ENCODE measurements around the gene FUT8. TPM values are rescaled to one million over a fixed set of nuclear protein-coding genes. Genes with fewer than 3 reads are reported as not detected.
"Not testable (repeated sequence)": the region's sequence is repeated elsewhere in the genome, so short reads cannot be mapped to it uniquely, and the experiment has no call there.

FUT8 gene
- total and polyA plus RNA-seq, 4 donors: 3.4 to 32.3 (median 14.6) TPM

DNA sequence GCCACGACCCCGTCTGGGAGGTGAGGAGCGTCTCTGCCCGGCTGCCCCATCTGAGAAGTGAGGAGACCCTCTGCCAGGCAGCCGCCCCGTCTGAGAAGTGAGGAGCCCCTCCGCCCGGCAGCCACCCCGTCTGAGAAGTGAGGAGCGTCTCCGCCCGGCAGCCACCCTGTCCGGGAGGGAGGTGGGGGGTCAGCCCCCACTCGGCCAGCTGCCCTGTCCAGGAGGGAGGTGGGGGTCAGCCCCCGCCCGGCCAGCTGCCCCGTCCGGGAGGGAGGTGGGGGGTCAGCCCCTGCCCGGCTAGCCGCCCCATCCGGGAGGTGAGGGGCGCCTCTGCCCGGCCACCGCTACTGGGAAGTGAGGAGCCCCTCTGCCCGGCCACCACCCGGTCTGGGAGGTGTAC lies 221.1 kb downstream of the FUT8 start:
- intact Hi-C loops (cut with DNase I); DNase-seq; H3K36me3 ChIP-seq (ENCODE audit: control insufficient read depth in 1 of 2, insufficient read depth in 2 of 2, low read length in 1 of 2); ATAC-seq (ENCODE audit: low FRiP score); H3K4me3 ChIP-seq (ENCODE audit: low read length in 2 of 2); H3K9me3 ChIP-seq (ENCODE audit: control insufficient read depth, low read length); H3K4me1 ChIP-seq (ENCODE audit: control insufficient read depth in 1 of 2, insufficient read depth in 2 of 2, low read length in 2 of 2); H3K27me3 ChIP-seq (ENCODE audit: control insufficient read depth in 1 of 2, insufficient read depth in 2 of 2, low read length in 1 of 2); H3K27ac ChIP-seq (ENCODE audit: low read depth in 1 of 2, low read length in 2 of 2): not testable (repeated sequence)
- 95 to 98% methylated on average over 12 to 26 of the region's 26 CpGs for WGBS, 2 donors

DNA sequence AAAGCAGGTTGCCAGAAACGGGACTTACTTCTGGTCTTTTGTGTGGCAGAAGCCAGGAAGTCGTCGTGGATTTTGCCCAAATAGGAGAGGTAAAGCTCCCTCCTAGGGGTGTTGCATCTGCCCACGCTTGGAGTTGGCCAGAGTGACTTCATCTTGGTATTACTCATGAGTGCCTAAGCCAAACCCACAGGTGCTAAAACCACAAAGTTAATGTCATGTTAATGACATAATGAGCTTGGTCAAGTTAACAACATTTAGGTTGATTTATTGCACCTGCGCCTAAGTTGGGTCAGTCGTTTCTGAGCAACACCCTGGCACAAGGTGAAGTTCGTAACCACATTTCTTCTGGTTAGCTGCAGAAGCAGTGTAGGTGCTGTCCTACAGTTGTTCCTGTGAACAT lies 225.2 kb downstream of the FUT8 start:
- Histone ChIP-seq H3K27me3 (ENCODE audit: control insufficient read depth in 1 of 2, insufficient read depth in 2 of 2, low read length in 1 of 2) (no peaks in the 10 kb centered on the region), H3K27ac (ENCODE audit: low read depth in 1 of 2, low read length in 2 of 2) (no peak overlapping the region), H3K4me3 (ENCODE audit: low read length in 2 of 2) (no peak overlapping the region), H3K36me3 (ENCODE audit: control insufficient read depth in 1 of 2, insufficient read depth in 2 of 2, low read length in 1 of 2) (no peaks in the 10 kb centered on the region), H3K9me3 (ENCODE audit: control insufficient read depth, low read length) (no peaks in the 10 kb centered on the region), H3K4me1 (ENCODE audit: control insufficient read depth in 1 of 2, insufficient read depth in 2 of 2, low read length in 2 of 2) (no peaks in the 10 kb centered on the region)
- DNase-seq (no peak), ATAC-seq (ENCODE audit: low FRiP score) (no peak)
- intact Hi-C loops (cut with DNase I): no loop called here
- 93 to 94% methylated on average over 7 of the region's 7 CpGs for WGBS, 2 donors

DNA sequence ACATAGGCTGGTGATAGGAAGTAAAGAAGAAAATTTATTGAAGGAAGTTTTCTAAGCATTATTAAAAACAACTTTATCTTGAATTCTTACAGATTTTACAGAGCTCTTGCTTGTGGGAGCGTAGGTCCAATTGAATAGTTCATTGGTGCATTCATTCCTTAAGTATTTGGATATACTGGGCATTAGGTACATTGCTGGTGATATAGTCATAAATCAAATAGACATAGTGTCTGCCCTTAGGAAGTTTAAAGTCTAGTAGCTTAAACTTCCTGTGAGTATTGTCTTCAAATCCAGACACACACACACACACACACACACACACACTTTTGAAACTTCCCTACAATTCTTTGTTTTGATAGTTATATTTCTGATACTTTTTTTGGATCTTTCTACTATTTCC lies 226.7 kb downstream of the FUT8 start:
- H3K9me3 ChIP-seq (ENCODE audit: control insufficient read depth, low read length): no peaks in the 10 kb centered on the region
- H3K4me1 ChIP-seq (ENCODE audit: control insufficient read depth in 1 of 2, insufficient read depth in 2 of 2, low read length in 2 of 2): no peaks in the 10 kb centered on the region
- H3K27ac ChIP-seq (ENCODE audit: low read depth in 1 of 2, low read length in 2 of 2): no peak overlapping the region
- H3K4me3 ChIP-seq (ENCODE audit: low read length in 2 of 2): no peak overlapping the region
- no peak for ATAC-seq (ENCODE audit: low FRiP score)
- H3K36me3 ChIP-seq (ENCODE audit: control insufficient read depth in 1 of 2, insufficient read depth in 2 of 2, low read length in 1 of 2): no peaks in the 10 kb centered on the region
- intact Hi-C loops (cut with DNase I): no loop called here
- 71 to 79% methylated on average over 1 of the region's 1 CpG for WGBS, 2 donors
- H3K27me3 ChIP-seq (ENCODE audit: control insufficient read depth in 1 of 2, insufficient read depth in 2 of 2, low read length in 1 of 2): no peaks in the 10 kb centered on the region
- no peak for DNase-seq

DNA sequence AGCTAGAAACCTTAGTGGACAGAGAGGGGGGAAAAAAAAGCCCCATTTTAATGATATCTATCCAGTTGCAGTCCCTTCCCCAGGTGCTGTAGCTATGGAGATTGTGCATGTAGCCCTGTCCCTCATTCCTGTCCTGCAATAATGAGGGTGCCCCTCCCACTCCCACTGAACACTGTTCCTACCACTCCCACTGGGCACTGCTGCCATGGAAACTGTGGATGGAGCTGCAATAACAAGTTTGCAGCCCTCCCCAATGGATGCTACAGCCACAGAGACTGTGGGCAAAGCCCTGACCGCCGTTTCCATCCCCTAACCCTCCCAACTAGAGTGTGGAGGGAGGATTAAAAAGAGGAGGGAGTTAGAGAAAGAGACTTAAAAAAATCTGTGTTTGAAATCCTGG lies 238.3 kb downstream of the FUT8 start:
- peaks cover 0 to 2% of the 10 kb centered on the region in 2 donors for H3K36me3 ChIP-seq (ENCODE audit: control insufficient read depth in 1 of 2, insufficient read depth in 2 of 2, low read length in 1 of 2)
- no peaks in the 10 kb centered on the region for H3K27me3 ChIP-seq (ENCODE audit: control insufficient read depth in 1 of 2, insufficient read depth in 2 of 2, low read length in 1 of 2)
- intact Hi-C loops (cut with DNase I): no loop called here
- no peaks in the 10 kb centered on the region for H3K4me1 ChIP-seq (ENCODE audit: control insufficient read depth in 1 of 2, insufficient read depth in 2 of 2, low read length in 2 of 2)
- no peak overlapping the region for H3K4me3 ChIP-seq (ENCODE audit: low read length in 2 of 2)
- WGBS, 2 donors: 83 to 87% methylated on average over 2 of the region's 2 CpGs
- no peak for DNase-seq
- ATAC-seq (ENCODE audit: low FRiP score): no peak
- H3K9me3 ChIP-seq (ENCODE audit: control insufficient read depth, low read length): no peaks in the 10 kb centered on the region
- no peak overlapping the region for H3K27ac ChIP-seq (ENCODE audit: low read depth in 1 of 2, low read length in 2 of 2)

DNA sequence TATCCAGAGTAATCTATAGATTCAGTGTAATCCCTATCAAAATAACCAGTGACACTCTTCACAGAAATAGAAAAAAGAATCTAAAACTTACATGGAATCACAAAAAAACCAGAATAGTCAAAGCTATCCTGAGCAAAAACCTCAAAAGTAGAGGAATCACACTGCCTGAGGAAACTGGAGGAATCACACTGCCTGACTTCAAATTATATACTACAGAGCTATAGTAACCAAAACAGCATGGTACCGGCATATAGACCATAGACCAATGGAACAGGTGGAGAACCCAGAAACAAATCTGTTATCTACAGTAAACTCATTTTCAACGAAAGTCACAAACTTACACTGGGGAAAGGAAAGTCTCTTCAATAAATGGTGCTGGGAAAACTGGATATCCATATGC lies 244.0 kb downstream of the FUT8 start:
- Histone ChIP-seq H3K27ac (ENCODE audit: low read depth in 1 of 2, low read length in 2 of 2) (no peak overlapping the region), H3K27me3 (ENCODE audit: control insufficient read depth in 1 of 2, insufficient read depth in 2 of 2, low read length in 1 of 2) (no peaks in the 10 kb centered on the region), H3K4me1 (ENCODE audit: control insufficient read depth in 1 of 2, insufficient read depth in 2 of 2, low read length in 2 of 2) (peaks cover 0 to 3% of the 10 kb centered on the region in 2 donors), H3K4me3 (ENCODE audit: low read length in 2 of 2) (no peak overlapping the region), H3K9me3 (ENCODE audit: control insufficient read depth, low read length) (no peaks in the 10 kb centered on the region), H3K36me3 (ENCODE audit: control insufficient read depth in 1 of 2, insufficient read depth in 2 of 2, low read length in 1 of 2) (no peaks in the 10 kb centered on the region)
- ATAC-seq (ENCODE audit: low FRiP score): no peak
- 97% methylated on average over 2 of the region's 2 CpGs for WGBS, 2 donors
- DNase-seq: no peak
- intact Hi-C loops (cut with DNase I): no loop called here

DNA sequence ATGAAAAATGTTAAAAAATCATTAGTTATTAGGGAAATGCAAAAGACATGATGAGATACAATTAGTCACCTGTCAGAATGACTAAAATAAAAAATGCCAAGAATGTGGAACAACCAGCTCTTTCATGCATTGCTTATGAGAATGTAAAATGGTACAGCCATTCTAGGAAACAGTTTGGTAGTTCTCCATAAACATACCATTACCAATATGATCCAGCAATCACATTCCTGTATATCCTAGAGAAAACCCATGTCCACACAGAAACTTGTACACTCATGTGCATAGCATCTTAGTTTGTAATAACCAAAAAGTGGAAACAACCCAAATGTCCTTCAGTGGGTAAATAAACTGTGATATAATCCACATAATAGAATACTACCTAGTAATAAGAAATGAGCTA lies 245.7 kb downstream of the FUT8 start:
- ATAC-seq (ENCODE audit: low FRiP score) (no peak), DNase-seq (no peak)
- no peak overlapping the region for H3K27ac ChIP-seq (ENCODE audit: low read depth in 1 of 2, low read length in 2 of 2)
- no peak overlapping the region for H3K4me3 ChIP-seq (ENCODE audit: low read length in 2 of 2)
- H3K36me3 ChIP-seq (ENCODE audit: control insufficient read depth in 1 of 2, insufficient read depth in 2 of 2, low read length in 1 of 2): no peaks in the 10 kb centered on the region
- peaks cover 0 to 3% of the 10 kb centered on the region in 2 donors for H3K4me1 ChIP-seq (ENCODE audit: control insufficient read depth in 1 of 2, insufficient read depth in 2 of 2, low read length in 2 of 2)
- intact Hi-C loops (cut with DNase I): no loop called here
- no peaks in the 10 kb centered on the region for H3K9me3 ChIP-seq (ENCODE audit: control insufficient read depth, low read length)
- H3K27me3 ChIP-seq (ENCODE audit: control insufficient read depth in 1 of 2, insufficient read depth in 2 of 2, low read length in 1 of 2): no peaks in the 10 kb centered on the region

DNA sequence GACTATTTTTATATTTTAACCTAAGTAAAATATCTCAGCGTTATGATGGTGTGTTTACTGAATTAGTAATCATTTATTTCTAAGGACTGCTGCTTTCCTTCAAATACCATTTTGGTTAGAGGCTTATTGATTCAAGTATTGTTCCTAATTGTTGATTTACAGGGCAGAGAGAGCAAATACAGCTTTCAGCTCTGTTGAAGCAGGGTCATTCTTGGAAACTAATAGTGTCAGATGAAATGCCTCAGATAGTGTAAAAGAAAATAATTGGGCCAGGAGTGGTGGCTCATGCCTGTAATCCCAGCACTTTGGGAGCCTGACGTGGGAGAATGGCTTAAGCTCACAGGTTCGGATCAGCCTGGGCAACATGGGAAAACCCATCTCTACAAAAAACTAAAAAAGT lies 249.3 kb downstream of the FUT8 start:
- no peak overlapping the region for H3K27ac ChIP-seq (ENCODE audit: low read depth in 1 of 2, low read length in 2 of 2)
- WGBS, 2 donors: 91 to 94% methylated on average over 3 of the region's 3 CpGs
- H3K9me3 ChIP-seq (ENCODE audit: control insufficient read depth, low read length): no peaks in the 10 kb centered on the region
- intact Hi-C loops (cut with DNase I): no loop called here
- H3K27me3 ChIP-seq (ENCODE audit: control insufficient read depth in 1 of 2, insufficient read depth in 2 of 2, low read length in 1 of 2): no peaks in the 10 kb centered on the region
- H3K36me3 ChIP-seq (ENCODE audit: control insufficient read depth in 1 of 2, insufficient read depth in 2 of 2, low read length in 1 of 2): no peaks in the 10 kb centered on the region
- DNase-seq (no peak), ATAC-seq (ENCODE audit: low FRiP score) (no peak)
- H3K4me1 ChIP-seq (ENCODE audit: control insufficient read depth in 1 of 2, insufficient read depth in 2 of 2, low read length in 2 of 2): peaks cover 0 to 3% of the 10 kb centered on the region in 2 donors
- no peak overlapping the region for H3K4me3 ChIP-seq (ENCODE audit: low read length in 2 of 2)

DNA sequence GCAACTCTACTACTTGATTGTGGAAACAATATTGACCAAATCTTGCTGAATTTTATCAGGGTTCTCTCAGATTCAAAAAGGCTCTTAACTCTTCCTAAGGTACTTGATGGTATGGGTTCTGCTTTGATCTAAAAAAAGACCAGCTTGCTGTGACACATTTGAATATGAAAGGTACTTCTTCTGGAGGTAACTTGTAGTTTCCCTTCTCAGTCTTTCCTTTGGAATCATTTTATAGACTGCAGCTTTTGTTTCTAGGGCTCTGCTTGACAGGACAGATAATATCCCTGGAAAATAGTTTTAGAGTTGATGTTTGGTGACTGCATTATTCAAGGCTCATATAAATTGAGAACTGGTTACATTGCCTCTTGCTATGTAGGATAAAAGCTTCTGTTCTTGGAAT lies 251.9 kb downstream of the FUT8 start:
- no peak overlapping the region for H3K27ac ChIP-seq (ENCODE audit: low read depth in 1 of 2, low read length in 2 of 2)
- no peak for ATAC-seq (ENCODE audit: low FRiP score)
- DNase-seq: no peak

DNA sequence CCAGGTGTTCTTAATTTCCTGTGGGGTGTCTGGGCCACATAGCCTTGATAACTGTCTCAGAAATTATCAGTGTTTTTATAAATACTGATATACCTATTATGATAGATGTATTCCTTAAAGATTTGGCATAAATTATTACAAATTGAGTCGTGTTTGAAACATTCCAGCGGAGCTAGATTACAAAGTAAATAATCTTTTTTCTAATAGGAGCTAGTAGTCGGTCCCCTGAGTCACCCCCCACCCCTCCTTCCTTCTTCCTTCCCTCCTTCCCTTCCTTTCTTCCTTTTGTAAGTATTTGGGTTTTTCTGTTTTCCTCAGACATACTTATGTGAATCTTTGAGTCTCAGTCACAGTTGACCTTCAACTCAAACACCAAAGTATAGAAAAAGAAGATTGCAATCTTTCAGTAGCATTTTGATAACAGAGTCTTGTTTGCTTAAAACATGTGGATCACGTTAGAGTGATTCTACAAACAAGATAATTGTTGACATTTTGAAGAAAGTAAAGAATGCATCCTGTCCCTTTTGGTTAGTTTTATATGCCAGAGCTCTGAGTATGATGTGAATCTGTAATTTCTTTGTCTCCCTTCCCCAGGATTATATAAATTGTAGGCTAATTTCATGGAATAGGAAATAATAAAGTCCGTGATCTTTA lies 264.0 kb downstream of the FUT8 start:
- 51 to 60% methylated on average over 5 of the region's 5 CpGs for WGBS, 2 donors
- intact Hi-C loops (cut with DNase I): no loop called here
- Histone ChIP-seq H3K4me3 (ENCODE audit: low read length in 2 of 2) (no peak overlapping the region), H3K27me3 (ENCODE audit: control insufficient read depth in 1 of 2, insufficient read depth in 2 of 2, low read length in 1 of 2) (no peaks in the 10 kb centered on the region), H3K27ac (ENCODE audit: low read depth in 1 of 2, low read length in 2 of 2) (no peak overlapping the region), H3K9me3 (ENCODE audit: control insufficient read depth, low read length) (no peaks in the 10 kb centered on the region), H3K4me1 (ENCODE audit: control insufficient read depth in 1 of 2, insufficient read depth in 2 of 2, low read length in 2 of 2) (no peaks in the 10 kb centered on the region), H3K36me3 (ENCODE audit: control insufficient read depth in 1 of 2, insufficient read depth in 2 of 2, low read length in 1 of 2) (no peaks in the 10 kb centered on the region)
- ATAC-seq (ENCODE audit: low FRiP score) (no peak), DNase-seq (no peak)

More for the DNA sequence above, 251.9 kb downstream of the FUT8 start:
- Histone ChIP-seq H3K4me1 (ENCODE audit: control insufficient read depth in 1 of 2, insufficient read depth in 2 of 2, low read length in 2 of 2) (no peaks in the 10 kb centered on the region), H3K36me3 (ENCODE audit: control insufficient read depth in 1 of 2, insufficient read depth in 2 of 2, low read length in 1 of 2) (no peaks in the 10 kb centered on the region), H3K27me3 (ENCODE audit: control insufficient read depth in 1 of 2, insufficient read depth in 2 of 2, low read length in 1 of 2) (no peaks in the 10 kb centered on the region), H3K4me3 (ENCODE audit: low read length in 2 of 2) (no peak overlapping the region), H3K9me3 (ENCODE audit: control insufficient read depth, low read length) (no peaks in the 10 kb centered on the region)
- intact Hi-C loops (cut with DNase I): no loop called here

Data from aorta (tissue), 5 donors.